SU-DHL-6 (cell line): ENCODE results near the gene HTT.

Experiments used
- H2AFZ ChIP-seq: fragments of 200-600 bp; sonication (generic); 2 replicates; pipeline ENCODE4 v1.6.1; 2014; ENCODE audit warnings: low read depth, mild to moderate bottlenecking, moderate library complexity, mixed read lengths, antibody characterized with exemption, low read length; ENCODE audit not compliant: severe bottlenecking
- H3F3A ChIP-seq: fragments of 200-600 bp; shearing (Covaris generic); 2 replicates; pipeline ENCODE4 v1.6.0; 2016; ENCODE audit warnings: antibody characterized with exemption, mild to moderate bottlenecking; ENCODE audit not compliant: insufficient read depth
- H3K27ac ChIP-seq: fragments of 200-600 bp; sonication (generic); 2 replicates; pipeline ENCODE4 v1.5.1; 2016; ENCODE audit warnings: low read depth, mild to moderate bottlenecking, low read length, moderate library complexity, mixed read lengths
- H3K27me3 ChIP-seq: fragments of 200-600 bp; sonication (generic), shearing (Covaris generic); 2 replicates; pipeline ENCODE4 v1.6.0; 2014; ENCODE audit warnings: mild to moderate bottlenecking, low read length
- H3K36me3 ChIP-seq: fragments of 200-600 bp; sonication (generic); 2 replicates; pipeline ENCODE4 v1.6.1; 2014; ENCODE audit warnings: mild to moderate bottlenecking, low read length, mixed read lengths
- H3K4me2 ChIP-seq: fragments of 300-600, 200-600 bp; shearing (Covaris generic), sonication (generic); 2 replicates; pipeline ENCODE4 v1.6.0; 2014; ENCODE audit warnings: low read length, low read depth, mild to moderate bottlenecking; ENCODE audit not compliant: poor library complexity, severe bottlenecking
- H3K4me3 ChIP-seq: fragments of 200-600 bp; sonication (generic); 2 replicates; pipeline ENCODE4 v1.5.1; 2014; ENCODE audit warnings: antibody characterized with exemption, low read length, mild to moderate bottlenecking, mixed read lengths; ENCODE audit not compliant: insufficient read depth, poor library complexity, severe bottlenecking
- H3K79me2 ChIP-seq: fragments of 200-600 bp; sonication (generic); 2 replicates; pipeline ENCODE4 v1.6.1; 2014; ENCODE audit warnings: mild to moderate bottlenecking, low read length, moderate library complexity; ENCODE audit not compliant: insufficient read depth
- H3K9ac ChIP-seq: fragments of 200-600 bp; sonication (generic); 2 replicates; pipeline ENCODE4 v1.7.0; 2014; ENCODE audit warnings: mild to moderate bottlenecking, low read length
- H3K9me2 ChIP-seq: fragments of 200-600 bp; sonication (generic); replicated peaks from 2 replicates; pipeline ENCODE4 v1.6.1; 2014; ENCODE audit warnings: low read length; ENCODE audit not compliant: insufficient read depth
- H3K9me3 ChIP-seq: fragments of 200-600 bp; sonication (generic); 2 replicates; pipeline ENCODE4 v1.6.1; 2014; ENCODE audit warnings: low read length, mixed read lengths; ENCODE audit not compliant: insufficient read depth
- H4K20me1 ChIP-seq: fragments of 200-600 bp; sonication (generic); 2 replicates; pipeline ENCODE4 v1.6.1; 2014; ENCODE audit warnings: low read depth, mild to moderate bottlenecking, antibody characterized with exemption, low read length, moderate library complexity, mixed read lengths
- CTCF ChIP-seq: fragments of 200-600 bp; sonication (generic); IDR thresholded peaks from one replicate; pipeline ENCODE4 v1.5.1; 2017; ENCODE audit warnings: antibody characterized with exemption, mild to moderate bottlenecking, low read length, moderate library complexity; ENCODE audit not compliant: insufficient read depth, poor library complexity, severe bottlenecking
- EZH2phosphoT487 ChIP-seq: fragments of 200-600 bp; sonication (generic), shearing (Covaris generic); conservative IDR thresholded peaks from 2 replicates; pipeline ENCODE4 v1.6.1; 2018; ENCODE audit warnings: mild to moderate bottlenecking, antibody characterized with exemption, low read length, moderate library complexity, mixed read lengths

Gene HTT

DNA sequence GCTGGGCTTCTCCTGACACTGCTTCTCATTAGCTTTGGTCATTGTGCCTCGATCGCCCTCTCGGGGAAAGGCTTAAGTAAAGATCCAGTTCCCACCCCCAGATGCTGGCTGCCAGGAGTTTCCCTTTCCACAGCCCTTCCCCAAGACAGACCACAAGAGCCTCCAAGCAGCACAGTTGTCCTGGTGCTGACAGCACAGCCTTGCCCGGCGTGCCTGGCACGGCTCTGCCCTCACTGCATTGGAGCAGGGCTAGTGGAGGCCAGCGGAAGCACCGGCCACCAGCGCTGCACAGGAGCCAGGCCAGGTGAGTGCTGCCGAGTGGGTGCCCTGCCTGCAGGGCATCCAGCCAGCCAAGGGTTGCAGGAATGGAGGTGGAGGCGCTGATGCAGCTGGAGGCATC, 164.8 kb downstream of the HTT start:
- H3K4me3 ChIP-seq, result no peak overlapping the region
- H3K4me2 ChIP-seq, result no peak overlapping the region
- no peaks in the 10 kb centered on the region for H4K20me1 ChIP-seq

DNA sequence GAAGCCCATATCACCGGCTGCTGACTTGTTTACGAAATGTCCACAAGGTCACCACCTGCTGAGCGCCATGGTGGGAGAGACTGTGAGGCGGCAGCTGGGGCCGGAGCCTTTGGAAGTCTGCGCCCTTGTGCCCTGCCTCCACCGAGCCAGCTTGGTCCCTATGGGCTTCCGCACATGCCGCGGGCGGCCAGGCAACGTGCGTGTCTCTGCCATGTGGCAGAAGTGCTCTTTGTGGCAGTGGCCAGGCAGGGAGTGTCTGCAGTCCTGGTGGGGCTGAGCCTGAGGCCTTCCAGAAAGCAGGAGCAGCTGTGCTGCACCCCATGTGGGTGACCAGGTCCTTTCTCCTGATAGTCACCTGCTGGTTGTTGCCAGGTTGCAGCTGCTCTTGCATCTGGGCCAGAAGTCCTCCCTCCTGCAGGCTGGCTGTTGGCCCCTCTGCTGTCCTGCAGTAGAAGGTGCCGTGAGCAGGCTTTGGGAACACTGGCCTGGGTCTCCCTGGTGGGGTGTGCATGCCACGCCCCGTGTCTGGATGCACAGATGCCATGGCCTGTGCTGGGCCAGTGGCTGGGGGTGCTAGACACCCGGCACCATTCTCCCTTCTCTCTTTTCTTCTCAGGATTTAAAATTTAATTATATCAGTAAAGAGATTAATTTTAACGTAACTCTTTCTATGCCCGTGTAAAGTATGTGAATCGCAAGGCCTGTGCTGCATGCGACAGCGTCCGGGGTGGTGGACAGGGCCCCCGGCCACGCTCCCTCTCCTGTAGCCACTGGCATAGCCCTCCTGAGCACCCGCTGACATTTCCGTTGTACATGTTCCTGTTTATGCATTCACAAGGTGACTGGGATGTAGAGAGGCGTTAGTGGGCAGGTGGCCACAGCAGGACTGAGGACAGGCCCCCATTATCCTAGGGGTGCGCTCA, 165.8 kb downstream of the HTT start:
- no peak for TF ChIP-seq EZH2phosphoT487
- no peak for TF ChIP-seq CTCF
- no peak overlapping the region for H3K4me3 ChIP-seq
- H3K36me3 ChIP-seq, result no peaks in the 10 kb centered on the region
- H4K20me1 ChIP-seq, result no peaks in the 10 kb centered on the region
- H3K9ac ChIP-seq, result no peak overlapping the region
- no peaks in the 10 kb centered on the region for H3K9me2 ChIP-seq
- no peaks in the 10 kb centered on the region for H3F3A ChIP-seq
- H3K27ac ChIP-seq, result no peak overlapping the region
- no peak overlapping the region for H2AFZ ChIP-seq
- H3K79me2 ChIP-seq, result no peaks in the 10 kb centered on the region
- no peaks in the 10 kb centered on the region for H3K9me3 ChIP-seq
- H3K4me2 ChIP-seq, result no peak overlapping the region
- no peaks in the 10 kb centered on the region for H3K27me3 ChIP-seq

More for the DNA sequence above, 164.8 kb downstream of the HTT start:
- Histone ChIP-seq H3K9me3 (no peaks in the 10 kb centered on the region), H3K27me3 (no peaks in the 10 kb centered on the region), H3K27ac (no peak overlapping the region), H3K9me2 (no peaks in the 10 kb centered on the region), H3F3A (no peaks in the 10 kb centered on the region), H3K36me3 (no peaks in the 10 kb centered on the region), H3K9ac (no peak overlapping the region), H2AFZ (no peak overlapping the region), H3K79me2 (no peaks in the 10 kb centered on the region)
- TF ChIP-seq EZH2phosphoT487, result no peak
- no peak for TF ChIP-seq CTCF

DNA sequence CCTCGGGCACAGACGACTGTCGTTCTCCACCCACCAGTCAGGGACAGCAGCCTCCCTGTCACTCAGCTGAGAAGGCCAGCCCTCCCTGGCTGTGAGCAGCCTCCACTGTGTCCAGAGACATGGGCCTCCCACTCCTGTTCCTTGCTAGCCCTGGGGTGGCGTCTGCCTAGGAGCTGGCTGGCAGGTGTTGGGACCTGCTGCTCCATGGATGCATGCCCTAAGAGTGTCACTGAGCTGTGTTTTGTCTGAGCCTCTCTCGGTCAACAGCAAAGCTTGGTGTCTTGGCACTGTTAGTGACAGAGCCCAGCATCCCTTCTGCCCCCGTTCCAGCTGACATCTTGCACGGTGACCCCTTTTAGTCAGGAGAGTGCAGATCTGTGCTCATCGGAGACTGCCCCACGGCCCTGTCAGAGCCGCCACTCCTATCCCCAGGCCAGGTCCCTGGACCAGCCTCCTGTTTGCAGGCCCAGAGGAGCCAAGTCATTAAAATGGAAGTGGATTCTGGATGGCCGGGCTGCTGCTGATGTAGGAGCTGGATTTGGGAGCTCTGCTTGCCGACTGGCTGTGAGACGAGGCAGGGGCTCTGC, 166.5 kb downstream of the HTT start:
- Histone ChIP-seq H3K79me2 (no peaks in the 10 kb centered on the region), H3F3A (no peaks in the 10 kb centered on the region), H3K9me3 (no peaks in the 10 kb centered on the region), H4K20me1 (no peaks in the 10 kb centered on the region), H3K9ac (no peak overlapping the region), H3K27ac (no peak overlapping the region), H2AFZ (no peak overlapping the region), H3K36me3 (no peaks in the 10 kb centered on the region), H3K27me3 (no peaks in the 10 kb centered on the region), H3K4me2 (no peak overlapping the region), H3K9me2 (no peaks in the 10 kb centered on the region), H3K4me3 (no peak overlapping the region)
- TF ChIP-seq EZH2phosphoT487, result no peak
- no peak for TF ChIP-seq CTCF
